SIG-M5 treated with dmso at 0.1 percent for 504 hours (cell line): Measurements from ENCODE around the gene CHCHD6.

Source experiments
- DNase-seq: peaks from one replicate; lab custom pipeline; 2025; ENCODE audit not compliant: unreplicated experiment; lab: John Stamatoyannopoulos, UW

The CHCHD6 gene

GRCh38 chr3:127003175-127003555 lies 299.1 kb downstream of the CHCHD6 start:
- no peak for DNase-seq

GRCh38 chr3:127003601-127004280 lies 299.7 kb downstream of the CHCHD6 start:
- no peak for DNase-seq

GRCh38 chr3:127004641-127005397 lies 300.8 kb downstream of the CHCHD6 start:
- DNase-seq: no peak

GRCh38 chr3:127005864-127006500 lies 301.9 kb downstream of the CHCHD6 start:
- DNase-seq: no peak

GRCh38 chr3:127006781-127007436 lies 302.9 kb downstream of the CHCHD6 start:
- DNase-seq: no peak

GRCh38 chr3:127008236-127008635 lies 304.2 kb downstream of the CHCHD6 start:
- no peak for DNase-seq

GRCh38 chr3:127009531-127009930 lies 305.5 kb downstream of the CHCHD6 start:
- no peak for DNase-seq
